Loucy (cell line): ENCODE results near the gene HCRT.

Experiments used
- EZH2phosphoT487 ChIP-seq: fragments of 200-600 bp; IDR thresholded peaks from 2 replicates; pipeline ENCODE4 v1.6.1; 2018; ENCODE audit warnings: antibody characterized with exemption, mild to moderate bottlenecking, moderate library complexity, borderline replicate concordance
- TF ChIP-seq, protein P1 (sequence below): fragments of 200-600 bp; sonication (generic); conservative IDR thresholded peaks from 2 replicates; pipeline ENCODE4 v1.5.1; 2014; ENCODE audit warnings: mild to moderate bottlenecking, antibody characterized with exemption, low read length

DNA sequence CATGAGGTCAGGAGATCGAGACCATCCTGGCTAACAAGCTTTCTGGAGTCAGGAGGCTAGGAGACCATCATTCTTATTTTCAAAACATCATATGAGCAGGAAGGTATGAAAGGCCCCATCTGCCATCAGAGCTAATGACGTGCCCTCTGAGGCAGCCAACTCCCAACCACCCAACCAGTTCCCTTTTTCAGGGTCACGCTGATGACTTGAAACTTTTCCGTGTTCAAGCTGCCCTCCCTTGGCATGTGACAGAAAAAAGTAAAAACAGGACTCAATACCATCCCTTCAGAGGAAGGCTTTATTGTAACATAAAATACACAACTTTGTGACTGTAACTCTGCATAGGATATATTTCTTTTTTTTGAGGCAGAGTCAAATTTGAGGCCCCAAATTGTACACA, 13.6 kb upstream of the HCRT start:
- TF ChIP-seq, protein P1, sequence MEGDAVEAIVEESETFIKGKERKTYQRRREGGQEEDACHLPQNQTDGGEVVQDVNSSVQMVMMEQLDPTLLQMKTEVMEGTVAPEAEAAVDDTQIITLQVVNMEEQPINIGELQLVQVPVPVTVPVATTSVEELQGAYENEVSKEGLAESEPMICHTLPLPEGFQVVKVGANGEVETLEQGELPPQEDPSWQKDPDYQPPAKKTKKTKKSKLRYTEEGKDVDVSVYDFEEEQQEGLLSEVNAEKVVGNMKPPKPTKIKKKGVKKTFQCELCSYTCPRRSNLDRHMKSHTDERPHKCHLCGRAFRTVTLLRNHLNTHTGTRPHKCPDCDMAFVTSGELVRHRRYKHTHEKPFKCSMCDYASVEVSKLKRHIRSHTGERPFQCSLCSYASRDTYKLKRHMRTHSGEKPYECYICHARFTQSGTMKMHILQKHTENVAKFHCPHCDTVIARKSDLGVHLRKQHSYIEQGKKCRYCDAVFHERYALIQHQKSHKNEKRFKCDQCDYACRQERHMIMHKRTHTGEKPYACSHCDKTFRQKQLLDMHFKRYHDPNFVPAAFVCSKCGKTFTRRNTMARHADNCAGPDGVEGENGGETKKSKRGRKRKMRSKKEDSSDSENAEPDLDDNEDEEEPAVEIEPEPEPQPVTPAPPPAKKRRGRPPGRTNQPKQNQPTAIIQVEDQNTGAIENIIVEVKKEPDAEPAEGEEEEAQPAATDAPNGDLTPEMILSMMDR: no peak
- TF ChIP-seq EZH2phosphoT487: no peak
